Epithelial cell of proximal tubule (primary cell): ENCODE results near the gene ST6GALNAC2. TPM values are rescaled to one million over a fixed set of nuclear protein-coding genes. Genes with fewer than 3 reads are reported as not detected.
"Not testable (repeated sequence)": the region's sequence is repeated elsewhere in the genome, so short reads cannot be mapped to it uniquely, and the experiment has no call there.

Source experiments
- DNase-seq: peaks from one replicate; pipeline ENCODE4 v3.0.0-alpha.2; 2011; ENCODE audit warnings: low read depth
- H3K4me3 ChIP-seq: 2 replicates; pipeline ENCODE4 v1.5.1; 2011; ENCODE audit warnings: low read depth, mild to moderate bottlenecking, low read length
- CTCF ChIP-seq: conservative IDR thresholded peaks from 2 replicates; pipeline ENCODE4 v1.5.1; 2012; ENCODE audit warnings: low read depth, mild to moderate bottlenecking, low read length
- total RNA-seq: library from RNA; depleted of rRNA; stranded (reverse); fragments of >200 nt; gene quantifications from 2 replicates; pipeline ENCODE4 v1.2.3, GENCODE V29; 2015

Gene ST6GALNAC2
- total RNA-seq, 1 donor from 2014 or later: 2.9 TPM

- DNase-seq: no peak
- TF ChIP-seq CTCF: no peak
- H3K4me3 ChIP-seq: no peak overlapping the region
Measured at GRCh38 chr17:76534831-76535732, 50.6 kb downstream of the ST6GALNAC2 start.

GRCh38 chr17:76533640-76534359 is 51.9 kb downstream of the ST6GALNAC2 start:
- not testable (repeated sequence) for H3K4me3 ChIP-seq, DNase-seq

- no peak for DNase-seq
- no peak overlapping the region for H3K4me3 ChIP-seq
- no peak for TF ChIP-seq CTCF
Measured at GRCh38 chr17:76532072-76532651, 53.5 kb downstream of the ST6GALNAC2 start.

GRCh38 chr17:76531486-76532038 is 54.1 kb downstream of the ST6GALNAC2 start:
- no peak for DNase-seq
- H3K4me3 ChIP-seq: no peak overlapping the region
- TF ChIP-seq CTCF: no peak

GRCh38 chr17:76530811-76531485 is 54.7 kb downstream of the ST6GALNAC2 start:
- no peak for DNase-seq
- H3K4me3 ChIP-seq: no peak overlapping the region
- TF ChIP-seq CTCF: no peak

GRCh38 chr17:76530095-76530723 is 55.5 kb downstream of the ST6GALNAC2 start:
- DNase-seq: no peak
- no peak for TF ChIP-seq CTCF
- H3K4me3 ChIP-seq: no peak overlapping the region
